ENCODE data around the gene GSAP.

The GSAP gene

DNA sequence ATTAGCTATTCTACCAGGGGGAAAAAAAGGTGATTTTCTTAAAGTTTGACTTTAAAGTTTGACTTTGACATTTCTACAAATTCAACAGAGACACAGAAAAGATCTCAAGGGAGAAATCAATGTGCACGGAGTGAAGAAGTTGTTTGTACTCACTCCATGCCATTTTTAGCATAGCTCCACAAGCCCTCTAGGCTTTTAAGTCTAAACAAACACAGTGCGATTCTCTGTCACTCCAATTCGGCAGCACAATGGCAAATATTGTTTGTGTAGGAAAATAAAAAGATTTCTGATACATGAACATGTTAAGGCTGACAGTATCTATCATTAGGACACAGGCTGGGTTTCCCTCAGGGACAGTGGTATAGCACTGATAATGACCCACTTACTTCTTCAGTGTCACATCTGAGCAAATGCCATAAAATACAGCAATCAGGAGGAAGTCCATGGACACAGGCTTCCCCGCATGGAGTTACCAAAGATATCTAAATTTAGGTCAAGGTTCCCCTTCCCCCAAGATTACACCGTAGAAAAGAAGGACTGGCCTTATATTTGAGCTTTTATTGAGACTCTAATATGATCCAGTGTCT is 28.0 kb downstream of the GSAP start:
- no peaks in the 10 kb centered on the region for H3K36me3 ChIP-seq (ENCODE audit: control insufficient read depth, insufficient read depth, low read length, severe bottlenecking)
- H3K4me3 ChIP-seq (ENCODE audit: low read length), result no peak overlapping the region
- H3K27me3 ChIP-seq (replicated peaks; ENCODE audit: control insufficient read depth, insufficient read depth, low read length), result no peaks in the 10 kb centered on the region
- peaks cover 18% of the 10 kb centered on the region for H3K4me1 ChIP-seq (ENCODE audit: control insufficient read depth, insufficient read depth, low read length)
- no peaks in the 10 kb centered on the region for H3K9me3 ChIP-seq (ENCODE audit: control insufficient read depth, low read length)
- no peak overlapping the region for H3K9ac ChIP-seq (ENCODE audit: low read length)
- no peak for DNase-seq (ENCODE audit: low read depth)

DNA sequence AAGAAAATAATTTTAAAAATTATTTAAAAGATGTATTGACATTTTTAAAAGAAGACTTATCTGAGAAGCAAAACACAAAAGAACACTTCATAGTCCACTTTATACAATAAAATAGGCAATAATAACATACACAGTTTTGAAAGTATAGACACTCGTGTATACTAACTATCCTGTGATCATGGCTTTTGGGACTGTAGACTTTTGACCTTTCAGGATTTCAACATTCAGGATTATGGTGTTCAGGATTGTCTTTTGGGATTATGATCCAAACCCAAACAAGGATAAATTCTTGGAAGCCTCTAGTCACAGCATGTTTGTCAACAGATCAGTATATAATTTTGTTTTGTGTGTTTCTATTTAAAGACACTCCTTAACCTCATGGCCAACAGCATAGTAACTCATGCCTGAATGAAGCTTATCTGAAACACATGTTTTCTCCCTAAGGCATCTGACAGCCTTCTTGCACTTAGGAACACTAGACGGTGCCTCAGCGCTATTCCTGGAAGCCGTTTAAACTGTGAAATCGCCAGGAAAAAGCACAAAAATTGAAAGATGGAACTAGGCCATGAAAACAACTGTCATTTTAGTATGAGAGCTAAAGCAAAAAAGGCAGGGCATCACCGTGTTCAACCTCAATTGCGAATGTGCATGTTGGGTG is 29.9 kb downstream of the GSAP start:
- Histone ChIP-seq H3K4me3 (ENCODE audit: low read length) (no peak overlapping the region), H3K9ac (ENCODE audit: low read length) (no peak overlapping the region), H3K9me3 (ENCODE audit: control insufficient read depth, low read length) (no peaks in the 10 kb centered on the region), H3K27me3 (replicated peaks; ENCODE audit: control insufficient read depth, insufficient read depth, low read length) (no peaks in the 10 kb centered on the region), H3K36me3 (ENCODE audit: control insufficient read depth, insufficient read depth, low read length, severe bottlenecking) (no peaks in the 10 kb centered on the region), H3K4me1 (ENCODE audit: control insufficient read depth, insufficient read depth, low read length) (peaks cover 23% of the 10 kb centered on the region)
- peak; percentile 70 for DNase-seq (ENCODE audit: low read depth)

DNA sequence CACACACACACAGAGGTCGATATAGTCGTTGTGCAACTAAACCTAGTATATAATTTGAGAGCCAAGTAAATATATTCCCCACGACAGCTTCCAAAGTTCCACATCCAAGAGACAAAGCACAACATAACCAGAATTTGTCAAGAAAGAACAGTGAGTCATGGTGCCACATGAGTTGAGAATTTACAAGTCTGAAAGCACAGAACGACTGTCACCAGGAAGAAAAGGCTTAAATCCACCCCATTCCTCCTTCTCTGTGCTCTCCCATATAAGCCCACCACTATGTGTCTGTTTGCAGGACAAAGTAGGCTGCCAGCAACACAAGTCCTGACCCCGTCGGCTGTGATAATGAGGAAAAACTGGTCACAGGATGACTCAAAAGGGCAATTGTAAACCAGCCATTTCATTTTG is 32.8 kb downstream of the GSAP start:
- peak; percentile 14 for DNase-seq (ENCODE audit: low read depth)
- no peaks in the 10 kb centered on the region for H3K27me3 ChIP-seq (replicated peaks; ENCODE audit: control insufficient read depth, insufficient read depth, low read length)
- no peak overlapping the region for H3K9ac ChIP-seq (ENCODE audit: low read length)

DNA sequence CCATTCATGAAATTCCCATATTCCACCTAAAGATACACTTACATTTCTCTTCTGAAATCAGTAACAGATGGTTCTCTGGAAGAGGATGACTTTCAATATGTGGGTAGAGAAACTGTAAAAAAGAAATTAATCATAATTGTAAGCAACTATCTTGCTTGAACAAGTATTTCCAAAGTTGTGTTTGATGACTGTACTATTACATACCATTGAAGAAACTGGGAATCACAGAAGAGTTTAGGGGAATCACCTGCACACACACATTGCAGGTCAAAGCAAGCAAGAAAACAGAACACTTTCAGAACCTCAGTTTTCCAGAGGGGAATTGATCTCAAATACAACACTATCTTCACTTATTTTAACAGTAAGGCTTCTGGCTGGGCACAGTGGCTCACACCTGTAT is 33.6 kb downstream of the GSAP start:
- Histone ChIP-seq H3K4me3 (ENCODE audit: low read length) (no peak overlapping the region), H3K9ac (ENCODE audit: low read length) (no peak overlapping the region), H3K4me1 (ENCODE audit: control insufficient read depth, insufficient read depth, low read length) (peaks cover 23% of the 10 kb centered on the region), H3K36me3 (ENCODE audit: control insufficient read depth, insufficient read depth, low read length, severe bottlenecking) (no peaks in the 10 kb centered on the region), H3K27me3 (replicated peaks; ENCODE audit: control insufficient read depth, insufficient read depth, low read length) (no peaks in the 10 kb centered on the region), H3K9me3 (ENCODE audit: control insufficient read depth, low read length) (no peaks in the 10 kb centered on the region)
- no peak for DNase-seq (ENCODE audit: low read depth)

More for the DNA sequence above, 32.8 kb downstream of the GSAP start:
- Histone ChIP-seq H3K9me3 (ENCODE audit: control insufficient read depth, low read length) (no peaks in the 10 kb centered on the region), H3K4me3 (ENCODE audit: low read length) (peak overlapping the region; percentile 1), H3K36me3 (ENCODE audit: control insufficient read depth, insufficient read depth, low read length, severe bottlenecking) (no peaks in the 10 kb centered on the region), H3K4me1 (ENCODE audit: control insufficient read depth, insufficient read depth, low read length) (peaks cover 23% of the 10 kb centered on the region)

DNA sequence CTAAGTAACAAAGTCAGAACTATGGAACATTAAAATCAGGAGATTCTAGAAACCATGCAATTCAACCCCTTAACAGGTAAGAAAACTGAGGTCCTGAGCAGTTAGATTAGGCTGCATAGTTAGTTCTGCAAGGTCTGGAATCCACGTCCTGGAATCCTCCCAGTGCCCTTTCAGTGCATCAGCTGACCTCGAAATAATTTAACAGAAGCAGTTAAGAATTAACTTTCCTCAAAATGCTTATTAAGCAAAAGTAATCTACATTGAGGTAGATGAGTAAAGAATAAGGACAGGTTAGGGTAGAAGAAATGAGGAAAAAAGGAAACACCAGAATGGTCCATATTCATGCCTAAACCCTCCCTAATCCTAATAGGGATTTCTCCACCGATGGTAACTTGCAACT is 37.6 kb downstream of the GSAP start:
- no peak for DNase-seq (ENCODE audit: low read depth)
- Histone ChIP-seq H3K9me3 (ENCODE audit: control insufficient read depth, low read length) (no peaks in the 10 kb centered on the region), H3K4me1 (ENCODE audit: control insufficient read depth, insufficient read depth, low read length) (peaks cover 9% of the 10 kb centered on the region), H3K27me3 (replicated peaks; ENCODE audit: control insufficient read depth, insufficient read depth, low read length) (no peaks in the 10 kb centered on the region), H3K36me3 (ENCODE audit: control insufficient read depth, insufficient read depth, low read length, severe bottlenecking) (no peaks in the 10 kb centered on the region), H3K9ac (ENCODE audit: low read length) (no peak overlapping the region), H3K4me3 (ENCODE audit: low read length) (no peak overlapping the region)

DNA sequence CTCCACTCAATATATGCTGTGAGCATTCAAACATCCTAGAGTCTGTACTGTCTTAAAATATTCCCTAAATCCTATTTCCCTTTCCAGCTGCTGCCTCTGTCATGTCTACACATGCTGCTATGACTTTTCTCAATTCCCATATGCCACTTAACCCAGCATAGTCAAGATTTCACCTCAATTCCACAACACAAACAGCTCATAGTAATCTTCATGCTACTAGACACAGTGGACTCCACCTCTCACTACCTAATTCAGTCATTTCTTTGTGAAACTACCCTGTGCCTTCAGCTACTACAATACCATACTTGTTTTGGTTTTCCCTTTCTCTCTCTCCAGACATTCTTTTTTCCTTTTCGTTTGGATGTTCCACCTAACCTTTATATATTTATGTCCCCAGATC is 45.5 kb downstream of the GSAP start:
- no peaks in the 10 kb centered on the region for H3K9me3 ChIP-seq (ENCODE audit: control insufficient read depth, low read length)
- no peak for DNase-seq (ENCODE audit: low read depth)
- no peaks in the 10 kb centered on the region for H3K36me3 ChIP-seq (ENCODE audit: control insufficient read depth, insufficient read depth, low read length, severe bottlenecking)
- no peaks in the 10 kb centered on the region for H3K4me1 ChIP-seq (ENCODE audit: control insufficient read depth, insufficient read depth, low read length)
- no peak overlapping the region for H3K9ac ChIP-seq (ENCODE audit: low read length)
- H3K27me3 ChIP-seq (replicated peaks; ENCODE audit: control insufficient read depth, insufficient read depth, low read length), result no peaks in the 10 kb centered on the region
- H3K4me3 ChIP-seq (ENCODE audit: low read length), result no peak overlapping the region

DNA sequence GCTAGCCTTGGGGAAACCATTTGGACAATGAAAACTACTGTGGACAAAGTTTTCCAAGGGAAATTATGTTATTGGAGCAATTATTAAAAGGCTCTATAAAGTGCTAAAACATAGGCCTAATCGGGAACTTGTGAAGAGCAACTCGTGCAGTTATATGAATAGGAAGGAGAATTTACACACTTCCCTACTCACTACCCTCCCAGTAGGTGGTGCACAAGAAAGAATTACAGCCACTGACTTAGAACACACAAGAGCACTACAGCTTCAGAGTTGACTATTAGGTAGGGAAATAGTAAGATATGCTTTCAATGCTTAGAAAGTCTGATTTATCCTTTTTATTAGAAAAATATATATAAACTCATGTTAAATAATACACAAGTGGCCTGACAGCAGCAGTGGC is 47.2 kb downstream of the GSAP start:
- DNase-seq (ENCODE audit: low read depth), result no peak
- Histone ChIP-seq H3K9ac (ENCODE audit: low read length) (no peak overlapping the region), H3K9me3 (ENCODE audit: control insufficient read depth, low read length) (no peaks in the 10 kb centered on the region), H3K4me1 (ENCODE audit: control insufficient read depth, insufficient read depth, low read length) (peaks cover 4% of the 10 kb centered on the region), H3K4me3 (ENCODE audit: low read length) (no peak overlapping the region), H3K36me3 (ENCODE audit: control insufficient read depth, insufficient read depth, low read length, severe bottlenecking) (no peaks in the 10 kb centered on the region), H3K27me3 (replicated peaks; ENCODE audit: control insufficient read depth, insufficient read depth, low read length) (no peaks in the 10 kb centered on the region)

DNA sequence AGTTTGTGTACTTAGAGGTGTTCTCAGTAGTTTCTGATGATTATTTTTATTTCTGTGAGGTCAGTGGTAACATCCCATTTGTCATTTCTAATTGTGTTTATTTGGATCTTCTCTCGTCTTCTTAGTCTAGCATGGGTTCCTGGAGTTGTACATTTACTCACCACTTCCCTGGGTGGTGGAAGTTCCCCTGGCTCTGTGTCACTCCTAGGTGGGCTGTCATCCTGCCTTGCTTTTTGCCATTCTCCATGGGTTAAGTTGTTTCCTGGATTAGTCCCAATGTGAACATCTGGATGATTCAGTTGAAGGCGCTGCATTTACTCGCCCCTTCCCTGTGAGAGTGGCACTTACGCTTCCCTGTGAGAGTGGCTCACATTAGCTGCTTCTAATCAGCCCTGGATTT is 48.2 kb downstream of the GSAP start:
- H3K4me1 ChIP-seq (ENCODE audit: control insufficient read depth, insufficient read depth, low read length), result peaks cover 4% of the 10 kb centered on the region
- no peak overlapping the region for H3K4me3 ChIP-seq (ENCODE audit: low read length)
- H3K36me3 ChIP-seq (ENCODE audit: control insufficient read depth, insufficient read depth, low read length, severe bottlenecking), result no peaks in the 10 kb centered on the region
- no peaks in the 10 kb centered on the region for H3K27me3 ChIP-seq (replicated peaks; ENCODE audit: control insufficient read depth, insufficient read depth, low read length)
- no peak for DNase-seq (ENCODE audit: low read depth)
- no peak overlapping the region for H3K9ac ChIP-seq (ENCODE audit: low read length)
- no peaks in the 10 kb centered on the region for H3K9me3 ChIP-seq (ENCODE audit: control insufficient read depth, low read length)

DNA sequence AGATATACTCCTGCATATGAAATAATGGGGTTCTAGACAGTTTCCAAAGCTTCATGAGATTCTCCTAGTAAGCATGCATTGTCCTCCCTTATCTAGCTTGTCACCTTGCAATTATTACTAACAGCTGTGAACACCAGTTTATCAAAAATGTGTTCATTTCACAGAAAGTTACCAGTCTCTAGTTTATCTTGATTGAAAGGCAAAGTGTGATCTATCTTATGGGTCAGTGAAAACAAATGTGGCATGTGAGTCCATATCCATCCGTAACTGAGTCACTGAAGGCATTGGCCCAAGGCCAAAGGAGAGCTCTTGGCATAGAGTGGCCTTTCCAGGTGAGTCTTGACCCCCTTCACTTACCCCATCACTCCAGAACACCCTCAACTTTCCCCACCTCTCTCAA is 53.2 kb downstream of the GSAP start:
- Histone ChIP-seq H3K9ac (ENCODE audit: low read length) (no peak overlapping the region), H3K9me3 (ENCODE audit: control insufficient read depth, low read length) (no peaks in the 10 kb centered on the region), H3K4me1 (ENCODE audit: control insufficient read depth, insufficient read depth, low read length) (peaks cover 4% of the 10 kb centered on the region), H3K36me3 (ENCODE audit: control insufficient read depth, insufficient read depth, low read length, severe bottlenecking) (no peaks in the 10 kb centered on the region), H3K4me3 (ENCODE audit: low read length) (no peak overlapping the region), H3K27me3 (replicated peaks; ENCODE audit: control insufficient read depth, insufficient read depth, low read length) (no peaks in the 10 kb centered on the region)
- no peak for DNase-seq (ENCODE audit: low read depth)

DNA sequence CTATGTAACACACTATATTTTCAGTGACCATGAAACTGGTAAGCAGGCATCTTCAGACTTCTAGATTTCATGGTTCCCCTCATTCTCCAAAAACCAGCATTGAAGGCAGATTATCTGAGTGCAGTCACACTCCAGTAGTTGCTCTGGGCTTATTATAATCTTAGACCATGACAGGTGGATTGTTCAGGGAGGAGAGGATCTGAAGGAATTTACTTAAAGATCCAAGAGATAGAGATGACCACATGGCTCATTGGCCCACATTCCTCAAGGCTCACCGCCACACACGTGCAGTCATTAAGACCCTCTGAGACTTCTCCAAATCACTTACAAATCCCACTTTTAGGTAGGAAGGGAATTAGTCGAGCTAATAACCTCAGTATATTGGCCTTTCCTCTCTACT is 55.2 kb downstream of the GSAP start:
- H3K9ac ChIP-seq (ENCODE audit: low read length), result no peak overlapping the region
- no peaks in the 10 kb centered on the region for H3K36me3 ChIP-seq (ENCODE audit: control insufficient read depth, insufficient read depth, low read length, severe bottlenecking)
- peaks cover 4% of the 10 kb centered on the region for H3K4me1 ChIP-seq (ENCODE audit: control insufficient read depth, insufficient read depth, low read length)
- no peak for DNase-seq (ENCODE audit: low read depth)
- H3K4me3 ChIP-seq (ENCODE audit: low read length), result no peak overlapping the region
- H3K27me3 ChIP-seq (replicated peaks; ENCODE audit: control insufficient read depth, insufficient read depth, low read length), result no peaks in the 10 kb centered on the region
- no peaks in the 10 kb centered on the region for H3K9me3 ChIP-seq (ENCODE audit: control insufficient read depth, low read length)

DNA sequence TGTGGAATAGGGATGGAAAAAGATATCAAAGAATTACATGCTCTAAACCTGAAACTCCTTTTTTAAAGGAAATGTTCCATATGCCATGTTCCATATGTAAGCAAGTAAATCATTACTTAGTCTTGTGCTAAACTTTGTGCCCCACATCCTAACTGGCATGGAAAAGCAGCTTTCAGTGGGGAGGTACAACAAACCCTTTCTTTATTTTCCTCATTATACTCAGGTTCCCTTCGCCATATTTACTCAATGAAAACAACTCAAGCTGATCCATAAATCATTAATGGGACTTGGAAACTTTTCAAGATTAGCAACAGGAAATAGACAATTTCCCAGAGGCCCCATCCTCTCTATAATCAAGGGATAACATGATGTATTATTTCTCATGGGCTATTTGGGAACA is 56.0 kb downstream of the GSAP start:
- no peak for DNase-seq (ENCODE audit: low read depth)
- peaks cover 4% of the 10 kb centered on the region for H3K4me1 ChIP-seq (ENCODE audit: control insufficient read depth, insufficient read depth, low read length)
- no peaks in the 10 kb centered on the region for H3K27me3 ChIP-seq (replicated peaks; ENCODE audit: control insufficient read depth, insufficient read depth, low read length)
- no peak overlapping the region for H3K4me3 ChIP-seq (ENCODE audit: low read length)
- H3K36me3 ChIP-seq (ENCODE audit: control insufficient read depth, insufficient read depth, low read length, severe bottlenecking), result no peaks in the 10 kb centered on the region
- no peak overlapping the region for H3K9ac ChIP-seq (ENCODE audit: low read length)
- no peaks in the 10 kb centered on the region for H3K9me3 ChIP-seq (ENCODE audit: control insufficient read depth, low read length)

DNA sequence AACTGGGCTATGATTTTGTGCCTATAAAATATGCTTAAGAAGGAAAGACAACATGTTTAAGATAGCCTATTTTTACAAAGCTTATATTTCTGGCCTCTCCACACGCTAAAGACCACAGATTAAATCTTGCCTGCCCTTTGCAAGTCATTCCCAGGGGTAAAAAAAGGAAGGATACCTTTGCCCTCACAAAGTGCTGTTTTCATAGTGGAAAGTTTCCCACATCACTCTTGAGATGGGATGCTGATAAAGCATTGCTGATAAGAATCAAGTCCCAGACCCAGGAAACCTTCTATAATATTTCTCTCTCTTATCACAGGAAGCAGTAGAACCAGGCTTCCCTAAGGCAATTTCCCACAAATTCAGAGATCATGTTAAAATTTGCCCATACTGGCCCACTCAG is 56.5 kb downstream of the GSAP start:
- H3K27me3 ChIP-seq (replicated peaks; ENCODE audit: control insufficient read depth, insufficient read depth, low read length), result no peaks in the 10 kb centered on the region
- H3K4me3 ChIP-seq (ENCODE audit: low read length), result no peak overlapping the region
- no peaks in the 10 kb centered on the region for H3K36me3 ChIP-seq (ENCODE audit: control insufficient read depth, insufficient read depth, low read length, severe bottlenecking)
- no peak for DNase-seq (ENCODE audit: low read depth)
- H3K4me1 ChIP-seq (ENCODE audit: control insufficient read depth, insufficient read depth, low read length), result peaks cover 1% of the 10 kb centered on the region
- H3K9me3 ChIP-seq (ENCODE audit: control insufficient read depth, low read length), result no peaks in the 10 kb centered on the region
- no peak overlapping the region for H3K9ac ChIP-seq (ENCODE audit: low read length)
